Motor neuron (in vitro differentiated cells): ENCODE data around the gene ZNF70. TPM values are rescaled to one million over a fixed set of nuclear protein-coding genes. Genes with fewer than 3 reads are reported as not detected.

Experiments used
- total RNA-seq, 8 experiments: library from RNA; unstranded; fragments of 300-600 nt; gene quantifications; 2 replicates each; pipeline versions ENCODE4 v1.2.3 to v1.2.4, GENCODE V29; 2022

ZNF70 gene
- total RNA-seq, 8 experiments from 2014 or later: 5.7 to 11.1 (median 7.8) TPM

Other genes with a start within 250 kb of the ZNF70 start
- gene IGLL1, start 170.8 kb downstream of the ZNF70 start, total RNA-seq: under 1 TPM in 1 of 8 experiments, not detected in 7; 0.47 TPM
- under 1 TPM in 5 of 8 experiments, not detected in 3; 0.11 to 0.94 (median 0.36) TPM for gene DRICH1, start 118.8 kb downstream of the ZNF70 start, total RNA-seq
- gene RGL4, start 60.1 kb downstream of the ZNF70 start, total RNA-seq: 1 to 10 TPM in 2 of 8 experiments, under 1 TPM in 6; 0.33 to 2.1 (median 0.43) TPM
- gene VPREB3, start 3.3 kb upstream of the ZNF70 start, total RNA-seq: 1 to 10 TPM in 3 of 8 experiments, under 1 TPM in 3, not detected in 2; 0.71 to 1.7 (median 1.1) TPM
- 1 to 10 TPM in 6 of 8 experiments, under 1 TPM in 2; 0.15 to 5.1 (median 1.6) TPM for gene C22orf15, start 11.9 kb upstream of the ZNF70 start, total RNA-seq
- 100 to 1,000 TPM in 2 of 8 experiments, 10 to 100 TPM in 6; 35.7 to 201 (median 54.1) TPM for gene CHCHD10, start 16.9 kb upstream of the ZNF70 start, total RNA-seq
- gene MMP11, start 21.7 kb upstream of the ZNF70 start, total RNA-seq: 10 to 100 TPM in 3 of 8 experiments, 1 to 10 TPM in 5; 1.4 to 35.0 (median 8.2) TPM
- gene SMARCB1, start 35.9 kb upstream of the ZNF70 start, total RNA-seq: 100 to 1,000 TPM in 4 of 8 experiments, 10 to 100 TPM in 4; 58.9 to 177 (median 101) TPM
- 1 to 10 TPM in 5 of 8 experiments, under 1 TPM in 3; 0.54 to 9.5 (median 1.9) TPM for gene DERL3, start 87.9 kb upstream of the ZNF70 start, total RNA-seq
- 10 to 100 TPM; 17.7 to 25.6 (median 22.3) TPM for gene SLC2A11, start 106.8 kb upstream of the ZNF70 start, total RNA-seq
- 100 to 1,000 TPM; 658 to 944 (median 839) TPM for gene MIF, start 143.3 kb upstream of the ZNF70 start, total RNA-seq
- gene GSTT2B, start 210.1 kb upstream of the ZNF70 start, total RNA-seq: 10 to 100 TPM in 1 of 8 experiments, 1 to 10 TPM in 3, under 1 TPM in 1, not detected in 3; 0.36 to 19.5 (median 3.3) TPM
- gene DDTL, start 215.8 kb upstream of the ZNF70 start, total RNA-seq: 10 to 100 TPM in 1 of 8 experiments, 1 to 10 TPM in 7; 1.7 to 10.5 (median 2.7) TPM
- 100 to 1,000 TPM in 7 of 8 experiments, 10 to 100 TPM in 1; 86.6 to 218 (median 126) TPM for gene DDT, start 223.3 kb upstream of the ZNF70 start, total RNA-seq
- 1 to 10 TPM in 1 of 8 experiments, not detected in 7; 4.3 TPM for gene GSTT2, start 229.0 kb upstream of the ZNF70 start, total RNA-seq